K562 (cell line): Measurements from ENCODE around the gene ITPR3. TPM values are rescaled to one million over a fixed set of nuclear protein-coding genes. Genes with fewer than 3 reads are reported as not detected.
A peak's percentile ranks its signal among the peaks of the same experiment; 100 is the strongest.

Experiments used
- AFF4 ChIP-seq: sonication (generic); formaldehyde crosslinking; IDR thresholded peaks from 2 replicates; pipeline ENCODE4 v1.8.0; 2023; ENCODE audit warnings: mild to moderate bottlenecking, missing genetic modification reagents
- CEBPZ ChIP-seq: fragments of 150-350 bp; IDR thresholded peaks from 2 replicates; pipeline ENCODE4 v1.6.1; 2014; ENCODE audit warnings: low read depth, mild to moderate bottlenecking, low read length, borderline replicate concordance
- CTCF ChIP-seq, 3 experiments: IDR thresholded peaks in 2 of 3; conservative IDR thresholded peaks in 1 of 3; 2 replicates each; pipeline ENCODE4 v1.5.1; 2011 to 2012; ENCODE audit warnings: low read length in 3 of 3, mild to moderate bottlenecking in 3 of 3, control low read depth in 2 of 3, improper control_type of control experiment in 1 of 3, inconsistent platforms in 1 of 3, low read depth in 1 of 3, mixed read lengths in 1 of 3, moderate library complexity in 1 of 3; ENCODE audit not compliant: insufficient read depth in 2 of 3
- MLLT1 ChIP-seq, 2 experiments: fragments of 450-650 bp; IDR thresholded peaks; 2 replicates each; pipeline ENCODE4 v1.6.1; 2016
- MLX ChIP-seq, 2 experiments: fragments of 450-650 bp in 1 of 2; sonication (generic) in 1 of 2; formaldehyde crosslinking; conservative IDR thresholded peaks; 2 replicates each; pipeline versions ENCODE4 v1.4.0 to v1.8.1; 2020 to 2022; ENCODE audit warnings: mild to moderate bottlenecking in 1 of 2, missing genetic modification reagents in 1 of 2
- MXI1 ChIP-seq: IDR thresholded peaks from 2 replicates; pipeline ENCODE4 v1.6.1; 2011; ENCODE audit warnings: low read depth, mild to moderate bottlenecking, improper control_type of control experiment, low read length
- NRF1 ChIP-seq, 2 experiments: fragments of 450-650 bp; IDR thresholded peaks in 1 of 2; conservative IDR thresholded peaks in 1 of 2; 2 replicates each; pipeline ENCODE4 v1.6.1; 2014; ENCODE audit warnings: mild to moderate bottlenecking in 2 of 2
- RAD21 ChIP-seq, 2 experiments: fragments of 250-450 bp in 1 of 2; fragments of 450-650 bp in 1 of 2; sonication (Bioruptor Pico) in 1 of 2; formaldehyde crosslinking in 1 of 2; IDR thresholded peaks in 1 of 2; conservative IDR thresholded peaks in 1 of 2; 2 replicates each; pipeline versions ENCODE4 v1.4.0 to v1.8.0; 2020 to 2022; ENCODE audit warnings: mild to moderate bottlenecking in 2 of 2, moderate library complexity in 1 of 2
- ZBTB7A ChIP-seq: IDR thresholded peaks from 2 replicates; pipeline ENCODE4 v1.6.1; 2011; ENCODE audit warnings: low read depth, mild to moderate bottlenecking, low read length, moderate library complexity, borderline replicate concordance; ENCODE audit not compliant: control insufficient read depth
- ZNF232 ChIP-seq: sonication (generic); formaldehyde crosslinking; IDR thresholded peaks from 2 replicates; pipeline ENCODE4 v1.8.0; 2022; ENCODE audit warnings: mild to moderate bottlenecking, missing genetic modification reagents
- ZNF263 ChIP-seq: sonication (generic); formaldehyde crosslinking; IDR thresholded peaks from 2 replicates; pipeline ENCODE4 v1.8.0; 2022; ENCODE audit warnings: mild to moderate bottlenecking, missing genetic modification reagents, borderline replicate concordance
- polyA plus RNA-seq, 8 experiments: library from polyadenylated mRNA; depleted of rRNA in 4 of 8; stranded (reverse) in 5 of 8; unstranded in 3 of 8; fragments of >200 nt; fragmentation: Nextera tagmentation in 2 of 8; fragmentation: Illumina TruSeq in 1 of 8; extraction: Ambion mirVana in 2 of 8; extraction: Trizol in 1 of 8; gene quantifications; 2 replicates each; pipeline versions ENCODE4 v1.2.1 to v1.2.3, GENCODE V29; 2011 to 2014; ENCODE audit warnings: inconsistent platforms in 1 of 8, missing spikeins in 1 of 8
- total RNA-seq, 7 experiments: library from RNA; depleted of rRNA in 6 of 7; stranded (reverse); fragments of >200 nt in 6 of 7; fragmentation: Illumina TruSeq in 2 of 7; extraction: Trizol in 2 of 7; gene quantifications; 2 replicates each; pipeline versions ENCODE4 v1.2.1 to v1.2.3, GENCODE V29; 2011 to 2021; ENCODE audit warnings: low replicate concordance in 1 of 7

The ITPR3 gene
- total and polyA plus RNA-seq, 9 of the 15 experiments (the other 6 are each of a cell fraction or from before 2014, with no cell fraction given): 0.39 to 35.7 (median 13.2) TPM

GRCh38 chr6:33711140-33712129 lies 90.3 kb downstream of the ITPR3 start, which contains the start of gene UQCC2 (continued):
- TF ChIP-seq AFF4 (CRISPR knock-in tag) (no peak), MLLT1 (IDR thresholded peaks at IDR 0.05) (no peak), NRF1 (conservative IDR thresholded peaks at IDR 0.05 in 1 of 2, IDR thresholded peaks at IDR 0.05 in 1 of 2) (peak; percentile 99), ZBTB7A (peak; percentile 88; the same call in 1 of the 2 replicates), ZNF263 (peak; percentile 49; the same call in 1 of the 2 replicates), CTCF (IDR thresholded peaks at IDR 0.05 in 2 of 3, conservative IDR thresholded peaks at IDR 0.05 in 1 of 3; ENCODE audit: insufficient read depth in 2 of 3, low read depth in 1 of 3, low read length in 3 of 3) (peak; percentile 91 to 98 (median 93)), ZNF232 (CRISPR knock-in tag) (no peak), MXI1 (no peak), RAD21 (CRISPR knock-in tag; conservative IDR thresholded peaks at IDR 0.05 in 1 of 2, IDR thresholded peaks at IDR 0.05 in 1 of 2) (peak; percentile 84 to 92), MLX (CRISPR knock-in tag; conservative IDR thresholded peaks at IDR 0.05) (no peak), CEBPZ (no peak)
